ENCODE measurements around the gene MOB4. TPM values are rescaled to one million over a fixed set of nuclear protein-coding genes. Genes with fewer than 3 reads are reported as not detected.
"Not testable (repeated sequence)": the region's sequence is repeated elsewhere in the genome, so short reads cannot be mapped to it uniquely, and the experiment has no call there.

The MOB4 gene
- total and polyA plus RNA-seq, 2 experiments from 2014 or later: 26.4 to 96.4 TPM

GRCh38 chr2:197547163-197547900 lies 31.5 kb downstream of the MOB4 start:
- peak overlapping the region; percentile 30 for H3K27ac ChIP-seq
- H3K4me3 ChIP-seq: no peak overlapping the region
- H3K9me3 ChIP-seq (ENCODE audit: low read depth): no peaks in the 10 kb centered on the region
- peaks cover 39% of the 10 kb centered on the region for H3K36me3 ChIP-seq
- no peaks in the 10 kb centered on the region for H3K4me1 ChIP-seq (ENCODE audit: low read depth)
- no peaks in the 10 kb centered on the region for H3K27me3 ChIP-seq
- DNase-seq (ENCODE audit: low read depth in 1 of 2, low spot score in 1 of 2): no peak
- TF ChIP-seq CTCF (IDR thresholded peaks at IDR 0.05; ENCODE audit: low read depth, low read length): no peak

GRCh38 chr2:197548582-197548981 lies 32.7 kb downstream of the MOB4 start:
- H3K4me3 ChIP-seq: no peak overlapping the region
- H3K27ac ChIP-seq: no peak overlapping the region
- DNase-seq (ENCODE audit: low read depth in 1 of 2, low spot score in 1 of 2): no peak
- H3K4me1 ChIP-seq (ENCODE audit: low read depth): no peaks in the 10 kb centered on the region
- no peaks in the 10 kb centered on the region for H3K27me3 ChIP-seq
- H3K36me3 ChIP-seq: peaks cover 48% of the 10 kb centered on the region
- no peaks in the 10 kb centered on the region for H3K9me3 ChIP-seq (ENCODE audit: low read depth)
- no peak for TF ChIP-seq CTCF (IDR thresholded peaks at IDR 0.05; ENCODE audit: low read depth, low read length)

- not testable (repeated sequence) for H3K27ac ChIP-seq; H3K4me1 ChIP-seq (ENCODE audit: low read depth); H3K9me3 ChIP-seq (ENCODE audit: low read depth); DNase-seq (ENCODE audit: low read depth in 1 of 2, low spot score in 1 of 2); H3K27me3 ChIP-seq; H3K4me3 ChIP-seq
- peaks cover 47% of the 10 kb centered on the region for H3K36me3 ChIP-seq
Measured at GRCh38 chr2:197551260-197551659, 35.4 kb downstream of the MOB4 start.

- no peak for TF ChIP-seq CTCF (IDR thresholded peaks at IDR 0.05; ENCODE audit: low read depth, low read length)
- no peak overlapping the region for H3K27ac ChIP-seq
- no peaks in the 10 kb centered on the region for H3K27me3 ChIP-seq
- H3K4me3 ChIP-seq: no peak overlapping the region
- no peaks in the 10 kb centered on the region for H3K4me1 ChIP-seq (ENCODE audit: low read depth)
- no peak for DNase-seq (ENCODE audit: low read depth in 1 of 2, low spot score in 1 of 2)
- H3K36me3 ChIP-seq: peaks cover 32% of the 10 kb centered on the region
- no peaks in the 10 kb centered on the region for H3K9me3 ChIP-seq (ENCODE audit: low read depth)
Measured at GRCh38 chr2:197555467-197555866, 39.6 kb downstream of the MOB4 start.

GRCh38 chr2:197556456-197556855 lies 40.6 kb downstream of the MOB4 start:
- Histone ChIP-seq H3K27ac (peak overlapping the region; percentile 47), H3K27me3 (no peaks in the 10 kb centered on the region), H3K36me3 (peaks cover 22% of the 10 kb centered on the region), H3K9me3 (ENCODE audit: low read depth) (no peaks in the 10 kb centered on the region), H3K4me1 (ENCODE audit: low read depth) (no peaks in the 10 kb centered on the region), H3K4me3 (no peak overlapping the region)
- no peak for TF ChIP-seq CTCF (IDR thresholded peaks at IDR 0.05; ENCODE audit: low read depth, low read length)
- DNase-seq (ENCODE audit: low read depth in 1 of 2, low spot score in 1 of 2): peak in 1 of 2 donors; percentile 53

- H3K27ac ChIP-seq: no peak overlapping the region
- no peaks in the 10 kb centered on the region for H3K27me3 ChIP-seq
- H3K4me1 ChIP-seq (ENCODE audit: low read depth): no peaks in the 10 kb centered on the region
- H3K4me3 ChIP-seq: no peak overlapping the region
- DNase-seq (ENCODE audit: low read depth in 1 of 2, low spot score in 1 of 2): no peak
- H3K9me3 ChIP-seq (ENCODE audit: low read depth): no peaks in the 10 kb centered on the region
- no peak for TF ChIP-seq CTCF (IDR thresholded peaks at IDR 0.05; ENCODE audit: low read depth, low read length)
- H3K36me3 ChIP-seq: peaks cover 4% of the 10 kb centered on the region
Measured at GRCh38 chr2:197558393-197558792, 42.5 kb downstream of the MOB4 start.
